Neural cell (in vitro differentiated cells): ENCODE results near the gene KRT5. TPM values are rescaled to one million over a fixed set of nuclear protein-coding genes. Genes with fewer than 3 reads are reported as not detected.

Experiments used
- H2AFZ ChIP-seq: fragments of 200-600, 300-800 bp; sonication (generic), shearing (Covaris generic); 2 replicates; pipeline ENCODE4 v1.6.0; 2014; ENCODE audit warnings: low read depth, mild to moderate bottlenecking, antibody characterized with exemption, low read length, moderate library complexity
- H3F3A ChIP-seq: fragments of 200-600 bp; shearing (Covaris generic); 2 replicates; pipeline ENCODE4 v1.6.1; 2016; ENCODE audit warnings: mild to moderate bottlenecking, moderate library complexity, mixed read lengths, antibody characterized with exemption, low read length; ENCODE audit not compliant: insufficient read depth, poor library complexity, severe bottlenecking
- H3K27ac ChIP-seq: fragments of 200-600, 300-800 bp; sonication (generic), shearing (Covaris generic); 2 replicates; pipeline ENCODE4 v1.5.1; 2014; ENCODE audit warnings: mild to moderate bottlenecking, low read length, moderate library complexity
- H3K27me3 ChIP-seq: fragments of 300-800, 200-600 bp; sonication (generic), shearing (Covaris generic); 2 replicates; pipeline ENCODE4 v1.6.0; 2014; ENCODE audit warnings: mild to moderate bottlenecking, low read depth, low read length, moderate library complexity; ENCODE audit not compliant: insufficient read depth
- H3K36me3 ChIP-seq: fragments of 300-800, 200-600 bp; sonication (generic), shearing (Covaris generic); 2 replicates; pipeline ENCODE4 v1.5.1; 2014; ENCODE audit warnings: mild to moderate bottlenecking, antibody characterized with exemption, low read length, moderate library complexity; ENCODE audit not compliant: insufficient read depth
- H3K4me2 ChIP-seq: fragments of 300-800, 200-600 bp; sonication (generic), shearing (Covaris generic); 2 replicates; pipeline ENCODE4 v1.6.0; 2014; ENCODE audit warnings: mild to moderate bottlenecking, low read length
- H3K4me3 ChIP-seq: fragments of 300-800, 200-600 bp; sonication (generic), shearing (Covaris generic); 2 replicates; pipeline ENCODE4 v1.5.1; 2014; ENCODE audit warnings: mild to moderate bottlenecking, low read length, moderate library complexity
- H3K79me2 ChIP-seq: fragments of 200-600 bp; shearing (Covaris generic); replicated peaks from 2 replicates; pipeline ENCODE4 v1.6.0; 2014; ENCODE audit warnings: mild to moderate bottlenecking, low read length, moderate library complexity; ENCODE audit not compliant: insufficient read depth
- H3K9ac ChIP-seq: fragments of 300-800, 200-600 bp; sonication (generic), shearing (Covaris generic); 2 replicates; pipeline ENCODE4 v1.6.1; 2016; ENCODE audit warnings: mild to moderate bottlenecking, low read length, mixed read lengths
- H3K9me2 ChIP-seq: fragments of 200-600 bp; shearing (Covaris generic); 2 replicates; pipeline ENCODE4 v1.6.1; 2016; ENCODE audit warnings: mild to moderate bottlenecking, low read length, mixed read lengths; ENCODE audit not compliant: insufficient read depth
- H3K9me3 ChIP-seq: fragments of 200-600, 300-800 bp; sonication (generic), shearing (Covaris generic); 2 replicates; pipeline ENCODE4 v1.6.1; 2016; ENCODE audit warnings: mild to moderate bottlenecking, mixed run types, low read length, moderate library complexity, mixed read lengths
- H4K20me1 ChIP-seq: fragments of 200-600 bp; shearing (Covaris generic); 2 replicates; pipeline ENCODE4 v1.6.1; 2016; ENCODE audit warnings: mild to moderate bottlenecking, mixed run types; ENCODE audit not compliant: insufficient read depth
- EP300 ChIP-seq: fragments of 450-650 bp; conservative IDR thresholded peaks from 2 replicates; pipeline ENCODE4 v1.6.1; 2014; ENCODE audit warnings: antibody characterized with exemption, mild to moderate bottlenecking, moderate library complexity; ENCODE audit not compliant: poor library complexity, severe bottlenecking
- EZH2 ChIP-seq: fragments of 200-600, 300-800 bp; shearing (Covaris generic), sonication (generic); IDR thresholded peaks from 2 replicates; pipeline ENCODE4 v1.6.1; 2014; ENCODE audit warnings: antibody characterized with exemption, low read length, borderline replicate concordance, mild to moderate bottlenecking; ENCODE audit not compliant: insufficient read depth, poor library complexity, severe bottlenecking
- MXI1 ChIP-seq: fragments of 450-650 bp; conservative IDR thresholded peaks from 2 replicates; pipeline ENCODE4 v1.6.1; 2014; ENCODE audit warnings: antibody characterized with exemption, mild to moderate bottlenecking; ENCODE audit not compliant: poor library complexity, severe bottlenecking
- POLR2AphosphoS5 ChIP-seq: IDR thresholded peaks from 2 replicates; pipeline ENCODE4 v1.6.1; 2012
- RAD21 ChIP-seq: fragments of 450-650 bp; conservative IDR thresholded peaks from 2 replicates; pipeline ENCODE4 v1.6.1; 2014; ENCODE audit warnings: antibody characterized with exemption, mild to moderate bottlenecking, moderate library complexity
- SMC3 ChIP-seq: fragments of 450-650 bp; conservative IDR thresholded peaks from 2 replicates; pipeline ENCODE4 v1.6.1; 2014; ENCODE audit warnings: antibody characterized with exemption, mild to moderate bottlenecking, moderate library complexity; ENCODE audit not compliant: poor library complexity
- TAF1 ChIP-seq: IDR thresholded peaks from 2 replicates; pipeline ENCODE4 v1.6.1; 2012; ENCODE audit warnings: low read depth
- polyA plus RNA-seq: library from polyadenylated mRNA; depleted of rRNA; stranded (reverse); fragments of >200 nt; gene quantifications from 2 replicates; pipeline ENCODE4 v1.2.3, GENCODE V29; 2014
- TF ChIP-seq, protein P1 (sequence below): fragments of 450-650 bp; IDR thresholded peaks from 2 replicates; pipeline ENCODE4 v1.5.1; 2014; ENCODE audit warnings: antibody characterized with exemption, mild to moderate bottlenecking, moderate library complexity; ENCODE audit not compliant: poor library complexity, severe bottlenecking
- TF ChIP-seq, protein P2 (sequence below): IDR thresholded peaks from 2 replicates; pipeline ENCODE4 v1.6.1; 2012; ENCODE audit warnings: borderline replicate concordance

KRT5 gene
- polyA plus RNA-seq, 1 donor from 2014 or later: not detected

DNA sequence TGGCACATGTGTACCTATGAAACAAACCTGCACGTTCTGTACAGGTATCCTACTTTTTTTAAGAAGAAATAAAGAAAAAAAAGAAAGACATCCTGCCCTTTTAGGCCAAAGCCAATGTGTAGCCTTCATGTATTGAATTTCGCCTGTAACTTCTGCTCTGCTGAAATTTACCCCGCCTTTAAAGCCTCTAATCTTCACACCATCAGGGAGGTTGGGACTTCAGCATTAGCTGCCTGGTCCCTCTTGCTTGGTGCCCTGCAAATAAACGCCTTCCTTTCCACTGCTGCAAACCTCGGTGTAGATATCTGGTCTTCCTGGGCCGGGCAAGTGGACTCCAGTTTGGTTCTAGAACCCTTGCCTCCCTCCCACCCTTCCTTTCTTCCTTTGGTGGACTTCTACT is 35.4 kb upstream of the KRT5 start:
- TF ChIP-seq, protein P1, sequence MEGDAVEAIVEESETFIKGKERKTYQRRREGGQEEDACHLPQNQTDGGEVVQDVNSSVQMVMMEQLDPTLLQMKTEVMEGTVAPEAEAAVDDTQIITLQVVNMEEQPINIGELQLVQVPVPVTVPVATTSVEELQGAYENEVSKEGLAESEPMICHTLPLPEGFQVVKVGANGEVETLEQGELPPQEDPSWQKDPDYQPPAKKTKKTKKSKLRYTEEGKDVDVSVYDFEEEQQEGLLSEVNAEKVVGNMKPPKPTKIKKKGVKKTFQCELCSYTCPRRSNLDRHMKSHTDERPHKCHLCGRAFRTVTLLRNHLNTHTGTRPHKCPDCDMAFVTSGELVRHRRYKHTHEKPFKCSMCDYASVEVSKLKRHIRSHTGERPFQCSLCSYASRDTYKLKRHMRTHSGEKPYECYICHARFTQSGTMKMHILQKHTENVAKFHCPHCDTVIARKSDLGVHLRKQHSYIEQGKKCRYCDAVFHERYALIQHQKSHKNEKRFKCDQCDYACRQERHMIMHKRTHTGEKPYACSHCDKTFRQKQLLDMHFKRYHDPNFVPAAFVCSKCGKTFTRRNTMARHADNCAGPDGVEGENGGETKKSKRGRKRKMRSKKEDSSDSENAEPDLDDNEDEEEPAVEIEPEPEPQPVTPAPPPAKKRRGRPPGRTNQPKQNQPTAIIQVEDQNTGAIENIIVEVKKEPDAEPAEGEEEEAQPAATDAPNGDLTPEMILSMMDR: no peak
- TF ChIP-seq RAD21 (no peak), POLR2AphosphoS5 (no peak), MXI1 (no peak), EP300 (no peak), TAF1 (no peak), SMC3 (no peak), EZH2 (no peak)
- TF ChIP-seq, protein P2, sequence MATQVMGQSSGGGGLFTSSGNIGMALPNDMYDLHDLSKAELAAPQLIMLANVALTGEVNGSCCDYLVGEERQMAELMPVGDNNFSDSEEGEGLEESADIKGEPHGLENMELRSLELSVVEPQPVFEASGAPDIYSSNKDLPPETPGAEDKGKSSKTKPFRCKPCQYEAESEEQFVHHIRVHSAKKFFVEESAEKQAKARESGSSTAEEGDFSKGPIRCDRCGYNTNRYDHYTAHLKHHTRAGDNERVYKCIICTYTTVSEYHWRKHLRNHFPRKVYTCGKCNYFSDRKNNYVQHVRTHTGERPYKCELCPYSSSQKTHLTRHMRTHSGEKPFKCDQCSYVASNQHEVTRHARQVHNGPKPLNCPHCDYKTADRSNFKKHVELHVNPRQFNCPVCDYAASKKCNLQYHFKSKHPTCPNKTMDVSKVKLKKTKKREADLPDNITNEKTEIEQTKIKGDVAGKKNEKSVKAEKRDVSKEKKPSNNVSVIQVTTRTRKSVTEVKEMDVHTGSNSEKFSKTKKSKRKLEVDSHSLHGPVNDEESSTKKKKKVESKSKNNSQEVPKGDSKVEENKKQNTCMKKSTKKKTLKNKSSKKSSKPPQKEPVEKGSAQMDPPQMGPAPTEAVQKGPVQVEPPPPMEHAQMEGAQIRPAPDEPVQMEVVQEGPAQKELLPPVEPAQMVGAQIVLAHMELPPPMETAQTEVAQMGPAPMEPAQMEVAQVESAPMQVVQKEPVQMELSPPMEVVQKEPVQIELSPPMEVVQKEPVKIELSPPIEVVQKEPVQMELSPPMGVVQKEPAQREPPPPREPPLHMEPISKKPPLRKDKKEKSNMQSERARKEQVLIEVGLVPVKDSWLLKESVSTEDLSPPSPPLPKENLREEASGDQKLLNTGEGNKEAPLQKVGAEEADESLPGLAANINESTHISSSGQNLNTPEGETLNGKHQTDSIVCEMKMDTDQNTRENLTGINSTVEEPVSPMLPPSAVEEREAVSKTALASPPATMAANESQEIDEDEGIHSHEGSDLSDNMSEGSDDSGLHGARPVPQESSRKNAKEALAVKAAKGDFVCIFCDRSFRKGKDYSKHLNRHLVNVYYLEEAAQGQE: no peak

DNA sequence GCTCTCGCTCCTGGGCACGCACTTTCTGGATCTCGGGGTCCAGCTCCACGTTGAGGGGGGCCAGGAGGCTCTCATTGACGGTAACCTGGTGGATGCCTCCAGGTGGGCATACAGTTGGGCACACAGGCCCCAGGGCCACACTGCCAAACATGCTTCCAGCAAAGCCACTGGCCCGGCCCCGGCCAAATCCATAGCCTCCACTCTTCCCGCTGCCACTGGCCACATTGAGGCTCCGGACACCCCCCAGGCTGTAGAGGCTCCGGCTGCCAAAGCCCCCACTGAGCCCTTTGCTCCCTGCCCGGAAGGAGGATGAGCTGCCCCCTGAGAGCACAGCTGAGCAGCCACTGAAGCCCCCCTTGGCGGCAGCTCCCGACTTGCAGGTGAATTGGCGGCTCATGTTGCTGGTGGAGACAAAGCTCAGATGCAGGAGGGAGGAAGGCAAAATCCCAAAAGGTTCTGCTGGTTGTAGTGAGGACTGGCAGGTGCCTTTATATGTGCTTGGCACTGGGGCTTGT is 32.5 kb upstream of the KRT5 start, which contains the start of gene KRT71:
Gene KRT71 (minus strand): TSS at position 465 of the 515 bp plus-strand sequence. CDS start 68 bp downstream, at position 397.
- Histone ChIP-seq H3K9ac (no peak within 1 kb of the TSS), H2AFZ (no peak within 1 kb of the TSS), H3K9me3 (no peaks in the 10 kb centered on the region), H3K27ac (no peak within 1 kb of the TSS), H3K79me2 (no peaks in the 10 kb centered on the region), H4K20me1 (no peaks in the 10 kb centered on the region), H3F3A (no peaks in the 10 kb centered on the region), H3K27me3 (no peaks in the 10 kb centered on the region), H3K4me3 (no peak within 1 kb of the TSS), H3K36me3 (no peaks in the 10 kb centered on the region), H3K4me2 (no peak within 1 kb of the TSS), H3K9me2 (no peaks in the 10 kb centered on the region)
- TF ChIP-seq TAF1 (no peak), RAD21 (no peak), MXI1 (no peak), EP300 (no peak), POLR2AphosphoS5 (no peak), EZH2 (no peak), SMC3 (no peak)
- TF ChIP-seq, protein P1: no peak
- TF ChIP-seq, protein P2: no peak

More for the DNA sequence above, 35.4 kb upstream of the KRT5 start:
- Histone ChIP-seq H3K4me3 (no peak overlapping the region), H3K27me3 (no peaks in the 10 kb centered on the region), H3K36me3 (no peaks in the 10 kb centered on the region), H3K79me2 (no peaks in the 10 kb centered on the region), H2AFZ (no peak overlapping the region), H4K20me1 (no peaks in the 10 kb centered on the region), H3K9me3 (no peaks in the 10 kb centered on the region), H3K9ac (no peak overlapping the region), H3K4me2 (no peak overlapping the region), H3K9me2 (no peaks in the 10 kb centered on the region), H3F3A (no peaks in the 10 kb centered on the region), H3K27ac (no peak overlapping the region)
